Myocyte (in vitro differentiated cells): Measurements from ENCODE around the gene SCN1A. TPM values are rescaled to one million over a fixed set of nuclear protein-coding genes. Genes with fewer than 3 reads are reported as not detected.
A peak's percentile ranks its signal among the peaks of the same experiment; 100 is the strongest.
"Not testable (repeated sequence)": the region's sequence is repeated elsewhere in the genome, so short reads cannot be mapped to it uniquely, and the experiment has no call there.

Experiments
- DNase-seq: peaks from one replicate; pipeline ENCODE4 v3.0.0-alpha.2; 2012; ENCODE audit warnings: low read depth
- total RNA-seq: library from RNA; depleted of rRNA; stranded (reverse); fragments of >200 nt; gene quantifications from 2 replicates; pipeline ENCODE4 v1.2.3, GENCODE V29; 2014

Gene SCN1A
- total RNA-seq, 1 donor from 2014 or later = not detected

DNA sequence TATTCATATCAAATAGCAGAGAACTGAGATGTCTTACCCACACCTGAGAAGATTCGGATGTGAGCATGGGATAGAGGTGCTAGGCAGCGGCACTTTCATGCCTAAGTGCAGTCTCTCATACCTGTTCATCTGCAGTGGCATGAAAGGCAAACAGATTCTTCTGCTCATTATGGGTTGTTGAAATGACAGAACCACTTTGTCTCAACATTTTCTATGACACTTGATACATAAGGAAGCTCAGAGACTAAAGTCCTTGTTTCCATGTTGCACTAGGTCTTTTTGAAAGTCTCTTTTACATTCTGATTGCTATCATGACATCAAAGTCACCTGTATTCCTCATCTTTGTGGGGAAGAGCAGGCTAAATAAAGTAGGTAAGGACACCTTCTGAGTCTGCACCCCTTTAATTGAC is 8.0 kb upstream of the SCN1A start:
- no peak for DNase-seq

GRCh38 chr2:166135152-166135848 is 7.5 kb upstream of the SCN1A start:
- DNase-seq = no peak

DNA sequence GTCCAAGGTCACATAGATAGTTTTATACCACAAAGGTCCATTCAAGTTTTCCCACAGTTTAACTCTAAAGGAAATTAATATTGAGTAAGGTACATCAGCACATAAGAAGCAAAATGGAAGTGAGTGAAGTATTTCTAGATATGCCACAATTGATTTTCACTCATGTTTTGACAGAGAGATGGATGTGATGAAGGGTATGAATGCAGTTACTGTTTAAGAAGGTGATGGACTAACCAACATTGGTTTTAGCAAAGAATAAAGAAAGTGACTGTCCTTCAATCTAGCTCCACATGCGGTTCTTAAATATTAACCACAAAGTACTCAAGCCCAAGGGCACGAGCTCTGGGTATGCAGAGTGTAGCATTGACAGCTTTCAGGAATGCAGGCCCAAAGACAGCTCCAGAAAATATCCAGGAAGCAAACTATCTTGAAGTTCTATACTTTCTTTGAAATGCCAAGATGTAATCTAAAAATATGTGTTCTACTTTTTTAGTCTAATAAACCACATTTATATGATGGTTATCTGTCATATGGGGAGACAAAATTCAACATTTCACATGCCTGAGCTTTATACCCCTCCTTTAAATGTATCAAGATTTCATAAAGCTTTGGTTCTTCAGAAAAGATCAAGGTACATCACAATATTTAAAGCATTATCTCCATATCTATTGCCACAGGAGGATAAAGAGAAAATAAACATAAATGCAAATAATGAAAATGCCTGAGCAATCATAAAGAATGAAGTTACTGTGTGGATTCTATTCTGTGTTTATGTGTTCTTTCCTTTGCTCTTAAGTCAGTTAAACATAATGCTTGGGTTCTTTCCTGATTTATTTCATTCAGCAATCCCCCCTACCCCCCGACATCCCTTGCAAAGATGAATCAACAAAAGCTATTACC is 6.7 kb upstream of the SCN1A start:
- no peak for DNase-seq

GRCh38 chr2:166133653-166134052 is 5.8 kb upstream of the SCN1A start:
- DNase-seq = no peak

GRCh38 chr2:166128156-166128505 is 311 bp upstream of the SCN1A start:
- no peak for DNase-seq

- DNase-seq = peak; percentile 40
These were observed 1.7 kb downstream of the SCN1A start for GRCh38 chr2:166126007-166126639.

DNA sequence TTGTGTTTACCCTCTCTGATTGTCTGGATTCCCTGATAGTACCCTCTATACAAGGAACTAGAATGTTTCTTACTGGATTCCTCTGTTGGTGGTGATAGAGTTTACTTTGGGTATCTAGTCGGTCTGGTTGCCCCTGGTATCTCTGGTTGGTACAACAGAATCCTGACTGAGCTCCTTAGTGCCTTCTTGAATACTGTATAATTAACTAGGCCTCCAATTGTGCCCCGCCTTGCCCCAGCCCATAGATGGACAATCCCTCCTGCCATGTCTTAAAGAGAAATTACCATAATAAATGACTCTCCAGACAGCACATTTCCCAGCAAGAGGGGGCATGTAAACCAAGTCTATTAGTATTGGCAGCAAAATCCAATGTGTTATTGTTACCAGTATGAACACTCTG is 2.3 kb downstream of the SCN1A start:
- no peak for DNase-seq

GRCh38 chr2:166118180-166118579 is 9.6 kb downstream of the SCN1A start:
- no peak for DNase-seq

DNA sequence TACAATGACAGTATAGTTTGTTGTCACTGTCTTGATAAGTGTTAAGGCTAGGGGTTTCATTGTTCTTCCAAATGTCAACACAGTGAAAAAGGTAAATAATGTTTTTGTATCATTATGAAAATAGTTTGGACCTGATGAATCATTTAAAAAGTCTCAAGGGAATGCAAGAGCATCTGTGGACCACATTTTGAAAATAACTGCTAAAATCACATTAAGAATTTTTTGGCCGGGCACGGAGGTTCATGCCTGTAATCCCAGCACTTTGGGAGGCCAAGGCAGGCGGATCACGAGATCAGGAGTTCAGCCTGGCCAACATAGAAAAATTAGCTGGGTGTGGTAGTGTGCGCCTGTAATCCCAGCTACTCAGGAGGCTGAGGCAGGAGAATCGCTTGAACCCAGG is 10.3 kb downstream of the SCN1A start:
- DNase-seq = no peak

DNA sequence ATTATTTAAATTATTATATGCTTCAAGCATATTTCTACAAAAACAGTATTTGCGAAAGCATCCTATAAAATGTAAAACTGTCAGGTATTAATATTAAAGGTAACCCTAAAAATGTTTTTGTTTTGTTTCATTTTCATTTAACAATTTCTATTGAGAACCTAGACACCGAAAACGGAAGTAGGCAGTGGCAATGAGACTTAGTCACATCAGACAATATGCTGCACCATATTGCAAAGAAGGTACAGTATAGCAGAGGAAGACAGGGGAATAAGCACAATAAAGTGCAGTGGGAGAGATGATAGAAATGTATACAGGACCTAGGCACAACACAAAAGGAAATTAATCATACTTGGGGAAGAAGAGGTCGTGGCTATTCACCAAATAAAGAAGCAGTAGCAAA is 12.2 kb downstream of the SCN1A start:
- DNase-seq = no peak

- no peak for DNase-seq
These were observed 15.6 kb downstream of the SCN1A start for GRCh38 chr2:166112193-166112605.

- peak; percentile 23 for DNase-seq
These were observed 21.3 kb downstream of the SCN1A start for GRCh38 chr2:166106431-166107015.

DNA sequence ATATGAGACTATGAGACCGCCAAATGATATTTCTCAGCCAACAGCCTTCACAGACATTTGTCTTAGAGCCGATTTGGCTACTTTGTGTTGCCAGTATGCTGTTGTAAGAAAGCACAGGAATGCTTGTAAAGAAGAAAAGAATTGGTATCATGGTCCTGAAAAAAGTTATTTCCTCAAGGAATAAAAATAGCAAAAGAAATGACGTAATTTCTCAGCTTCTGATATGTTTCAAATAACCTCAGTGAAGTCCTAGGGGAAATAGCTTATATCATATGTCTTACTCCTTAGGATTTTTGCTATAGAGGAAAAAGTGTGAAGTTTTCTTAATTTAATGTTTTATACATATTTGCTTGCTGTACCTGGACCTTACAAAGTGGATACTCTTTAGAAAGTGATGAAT is 23.0 kb downstream of the SCN1A start:
- no peak for DNase-seq

GRCh38 chr2:166104084-166104483 is 23.7 kb downstream of the SCN1A start:
- DNase-seq = no peak

GRCh38 chr2:166103277-166103676 is 24.5 kb downstream of the SCN1A start:
- DNase-seq = not testable (repeated sequence)

GRCh38 chr2:166094325-166094724 is 33.5 kb downstream of the SCN1A start:
- no peak for DNase-seq

- no peak for DNase-seq
These were observed 34.9 kb downstream of the SCN1A start for GRCh38 chr2:166092889-166093288.

GRCh38 chr2:166091439-166091838 is 36.4 kb downstream of the SCN1A start:
- DNase-seq = no peak

DNA sequence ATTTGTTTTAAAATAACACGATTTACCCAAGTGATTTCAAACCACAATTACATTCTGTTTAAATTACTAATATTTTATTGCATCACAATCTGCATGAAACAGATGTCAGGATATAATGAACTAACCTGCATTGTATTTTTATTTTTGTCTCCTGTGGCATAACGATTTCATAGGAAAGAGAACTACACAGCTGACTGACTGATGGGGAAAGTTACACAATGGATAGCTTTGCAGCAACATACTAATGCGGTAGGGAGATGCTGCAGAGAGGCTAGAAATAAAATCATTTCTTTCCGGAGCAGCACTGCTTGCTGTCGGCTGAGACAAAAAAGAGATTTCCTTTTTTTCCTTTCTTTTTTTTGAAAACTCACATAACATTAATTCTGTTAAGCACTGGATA is 36.9 kb downstream of the SCN1A start:
- no peak for DNase-seq

GRCh38 chr2:166090346-166090745 is 37.5 kb downstream of the SCN1A start:
- DNase-seq = no peak

DNA sequence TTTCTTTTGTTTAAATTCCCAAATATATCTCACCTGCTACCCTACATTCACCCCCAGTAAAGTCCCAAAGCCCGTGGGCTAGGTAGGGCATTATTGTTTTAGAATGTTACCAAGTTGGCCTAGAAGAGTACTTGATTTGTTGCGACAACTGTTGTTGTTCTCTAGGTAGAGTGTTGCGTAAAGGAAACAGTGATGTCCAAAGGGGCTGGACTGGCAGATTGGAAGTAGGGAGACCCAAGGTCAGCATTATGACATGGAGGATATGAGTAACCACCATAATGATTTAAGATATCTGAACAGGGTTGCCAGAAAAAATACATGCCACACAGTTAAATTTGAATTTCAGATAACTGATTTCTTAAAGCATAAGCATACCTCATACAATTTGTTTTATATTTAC is 39.2 kb downstream of the SCN1A start:
- no peak for DNase-seq

DNA sequence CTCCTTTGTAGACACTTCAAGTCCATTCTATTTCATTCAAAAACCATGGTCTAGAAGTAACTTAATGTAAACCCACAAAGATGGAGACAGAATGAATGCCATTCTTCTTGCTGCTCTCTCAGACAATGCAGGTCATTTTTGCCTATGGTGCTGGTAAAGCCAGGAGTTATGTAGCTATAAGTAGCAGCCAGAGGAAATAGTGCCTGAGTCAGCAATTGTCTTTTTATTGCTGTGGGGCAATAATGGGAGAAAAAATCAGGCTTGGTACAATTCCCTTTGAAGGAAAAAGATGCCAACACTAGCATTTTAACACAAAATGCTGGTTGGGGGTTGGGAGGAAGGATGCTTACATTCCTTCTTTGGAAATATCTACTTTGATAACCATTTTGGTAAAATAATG is 43.5 kb downstream of the SCN1A start:
- no peak for DNase-seq
